GM19468 (cell line): Measurements from ENCODE around the gene STK32A.

ENCODE experiments used
- ATAC-seq: cut with Tn5 transposase; IDR thresholded peaks from one replicate; pipeline ENCODE4 v1.9.1; 2021; ENCODE audit warnings: mild to moderate bottlenecking, moderate library complexity, moderate number of reproducible peaks; ENCODE audit not compliant: unreplicated experiment; ENCODE audit errors: extremely low read depth

The STK32A gene

DNA sequence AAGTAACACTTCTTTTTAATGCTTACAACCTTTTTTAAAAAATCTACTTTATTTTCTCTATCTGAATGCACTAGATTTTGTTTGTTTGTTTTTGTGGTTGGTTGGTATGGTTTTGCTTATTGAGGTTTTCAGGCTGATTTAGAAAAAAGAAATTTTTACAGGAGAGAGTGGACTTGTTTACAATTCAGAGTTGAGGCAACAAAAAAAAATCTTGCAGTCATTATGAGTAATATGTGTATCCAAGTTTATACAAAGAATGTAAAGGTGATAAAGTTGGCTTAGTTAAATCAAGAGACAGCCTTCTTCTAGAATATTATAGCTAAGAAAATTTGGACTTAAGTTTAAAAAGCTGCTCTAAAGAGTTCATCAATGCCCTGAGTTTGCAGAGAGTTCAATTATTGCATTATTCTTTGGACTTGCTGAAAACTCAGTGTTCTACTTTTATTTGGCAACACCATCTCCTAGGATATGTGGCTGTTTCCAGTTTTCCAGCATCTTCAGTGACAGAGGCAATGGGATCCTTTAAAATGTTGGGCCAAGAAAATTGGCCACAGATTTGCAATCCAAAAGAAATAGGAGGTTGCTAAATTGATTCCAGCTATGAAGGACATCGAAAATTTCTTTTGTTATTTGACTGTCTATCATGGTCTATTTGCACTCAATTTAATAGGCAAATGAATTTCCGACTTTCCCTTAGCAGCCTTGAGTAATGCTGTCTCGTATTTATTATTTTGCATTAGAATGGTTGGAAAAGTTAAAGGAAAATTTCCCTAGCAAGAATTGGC is 10.7 kb downstream of the STK32A start:
- ATAC-seq: no peak

DNA sequence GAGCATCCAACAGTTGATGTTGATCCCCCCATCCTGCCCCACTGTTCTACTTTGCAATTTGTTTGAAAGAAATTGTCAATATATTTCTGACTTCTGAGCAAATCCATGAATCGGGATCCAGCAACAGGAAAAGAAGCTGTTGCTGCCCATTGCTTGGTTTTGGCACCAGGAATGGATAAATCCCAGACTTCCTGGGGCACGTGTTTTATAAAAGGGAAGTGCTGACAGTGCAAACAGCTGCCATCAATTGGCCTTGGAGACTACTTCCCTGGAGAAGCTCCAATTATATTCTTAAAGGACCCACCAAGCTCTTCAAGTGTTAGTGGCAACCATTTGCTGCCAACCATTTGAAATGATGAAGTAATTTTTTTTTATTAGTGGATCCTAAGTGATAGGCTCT is 13.7 kb downstream of the STK32A start:
- ATAC-seq: no peak

DNA sequence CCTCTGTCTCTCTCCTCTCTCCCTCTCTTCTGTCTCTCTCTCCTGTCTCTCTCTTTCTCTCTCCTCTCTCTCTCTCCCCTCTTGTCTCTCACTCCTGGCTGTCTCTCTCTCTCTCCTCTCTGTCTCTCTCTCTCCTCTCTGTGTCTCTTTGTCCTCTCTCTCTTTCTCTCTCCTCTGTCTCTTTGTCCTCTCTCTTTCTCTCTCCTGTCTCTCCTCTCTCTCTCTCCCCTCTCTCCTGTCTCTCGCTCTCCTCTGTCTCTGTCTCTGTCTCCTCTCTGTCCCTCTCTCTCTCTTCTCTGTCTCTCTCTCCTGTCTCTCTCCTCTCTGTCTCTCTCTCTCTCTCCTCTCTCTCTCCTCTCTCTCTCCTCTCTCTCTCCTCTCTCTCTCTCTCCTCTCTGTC is 25.0 kb downstream of the STK32A start:
- ATAC-seq: no peak

DNA sequence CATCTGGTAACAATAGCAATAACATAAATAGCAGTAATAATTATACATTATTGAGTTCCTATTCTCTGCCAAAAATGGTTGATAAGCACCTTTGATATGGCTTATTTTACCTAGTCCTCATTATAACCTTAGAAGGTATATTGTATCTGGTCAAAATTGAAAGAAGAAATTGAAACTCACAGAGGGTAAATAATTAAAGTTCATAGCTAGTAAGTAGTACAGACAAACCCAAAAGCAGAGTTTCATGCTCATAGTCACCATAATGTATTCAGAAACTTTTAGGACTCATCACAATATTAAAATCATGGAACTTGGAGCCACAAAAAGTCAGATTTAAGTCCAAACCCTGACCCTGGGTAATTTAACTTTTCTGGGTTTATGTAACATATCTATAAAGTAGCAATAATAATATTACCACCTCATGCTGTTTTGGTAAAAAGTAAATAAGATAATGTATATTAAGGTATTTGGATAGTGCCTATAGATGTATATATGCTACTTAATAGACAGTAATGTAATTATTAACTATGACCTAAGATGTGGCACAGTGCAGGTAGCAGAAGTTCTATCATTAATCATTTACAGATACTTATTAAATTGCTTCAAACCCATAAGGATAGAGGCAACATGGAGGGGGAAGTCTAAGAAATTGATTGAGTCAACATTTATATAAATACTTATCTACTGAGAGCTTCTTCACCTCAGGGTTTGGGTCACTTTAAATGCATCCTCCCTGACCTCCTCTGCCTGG is 32.4 kb downstream of the STK32A start:
- ATAC-seq: no peak

DNA sequence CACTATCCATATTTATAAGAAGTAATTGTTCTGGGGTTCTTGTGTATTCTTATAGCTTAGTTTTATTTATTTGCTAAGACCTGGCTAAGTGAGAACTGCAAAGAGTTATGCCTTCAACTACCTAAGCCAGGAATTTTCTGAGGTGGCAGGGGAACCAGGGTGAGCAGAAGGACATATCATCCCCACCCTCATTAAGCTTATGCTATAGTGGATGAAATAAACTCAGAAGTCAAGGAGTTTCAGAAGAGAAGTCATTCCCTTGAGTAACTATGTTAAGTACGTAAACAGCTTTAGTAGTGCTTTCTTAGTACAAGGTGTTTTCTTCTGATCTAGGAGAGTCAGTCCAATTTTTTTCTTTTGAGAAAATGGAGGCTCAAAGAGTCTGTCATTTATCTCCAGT is 41.7 kb downstream of the STK32A start:
- no peak for ATAC-seq

DNA sequence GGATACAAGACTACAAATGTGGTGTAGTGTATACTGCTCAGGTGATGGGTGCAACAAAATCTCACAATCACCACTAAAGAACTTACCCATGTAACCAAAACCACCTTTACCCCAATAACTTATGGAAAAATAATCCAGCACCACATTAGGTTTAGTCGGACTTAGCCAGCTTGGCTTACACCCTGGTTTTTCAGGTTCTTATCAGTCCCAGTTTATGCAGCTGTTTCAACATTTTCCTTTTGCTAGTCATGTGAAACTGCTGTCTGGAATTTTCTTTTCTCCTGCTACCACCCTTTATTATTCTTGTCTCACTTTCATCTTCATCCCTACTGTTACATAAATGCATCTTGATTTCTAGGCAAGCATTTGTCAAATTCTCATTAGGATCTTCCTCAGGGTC is 51.5 kb downstream of the STK32A start:
- ATAC-seq: no peak

DNA sequence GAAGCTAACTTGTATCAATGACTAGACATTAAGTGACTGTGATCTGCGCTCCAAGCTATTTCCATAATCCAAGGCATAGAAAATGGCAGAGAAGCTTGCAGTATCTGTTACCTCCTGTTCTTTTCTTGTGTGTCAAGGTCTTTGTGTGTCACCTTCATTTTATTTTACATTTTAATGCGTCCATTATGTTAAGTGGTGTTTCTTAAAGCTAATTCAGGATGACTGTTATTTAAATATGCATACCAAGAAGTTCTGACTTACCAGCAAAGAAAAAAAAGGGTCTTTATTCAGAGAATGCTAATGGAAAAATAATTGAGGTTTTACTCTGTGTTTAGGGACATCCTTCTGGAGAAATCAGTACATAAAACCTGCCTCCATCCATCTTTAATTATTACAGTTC is 52.3 kb downstream of the STK32A start:
- ATAC-seq: no peak

DNA sequence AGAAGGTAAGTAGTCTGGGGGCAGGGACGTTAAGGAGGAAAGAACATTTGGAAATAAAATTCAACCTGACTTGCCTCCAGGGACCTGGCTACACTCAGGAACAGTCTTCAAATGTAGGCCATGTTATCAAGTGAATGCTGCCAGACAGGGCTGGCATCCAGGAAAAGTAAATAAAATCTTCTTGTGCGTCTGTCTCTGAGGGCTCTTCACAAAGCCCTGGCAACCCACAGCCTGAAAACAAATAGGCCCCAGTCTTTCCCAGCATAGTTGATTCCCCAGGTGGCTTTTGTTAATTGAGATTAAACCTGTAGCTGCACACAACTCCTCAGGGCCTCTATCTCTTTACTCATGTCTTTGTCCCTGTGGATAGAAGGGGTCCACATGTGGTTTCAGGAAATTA is 55.4 kb downstream of the STK32A start:
- no peak for ATAC-seq

DNA sequence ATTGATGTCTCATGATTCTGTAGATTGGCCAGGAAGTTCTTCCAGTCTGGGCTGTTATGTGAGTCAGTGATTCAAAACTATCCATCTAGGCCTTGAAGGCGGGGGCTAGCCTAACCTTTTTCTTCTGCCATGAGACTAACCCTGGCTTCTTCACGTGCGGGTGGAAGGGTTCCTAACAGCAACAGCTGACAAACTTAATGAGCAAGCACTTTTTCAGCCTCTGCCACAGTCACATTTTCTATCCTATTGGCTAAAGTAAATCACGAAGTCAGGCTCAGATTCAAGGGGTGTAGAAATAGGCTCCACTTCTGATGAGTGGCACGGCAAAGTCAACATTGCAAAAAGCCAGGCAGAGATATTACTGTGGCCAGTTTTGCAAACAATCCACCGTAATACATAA is 68.4 kb downstream of the STK32A start:
- no peak for ATAC-seq

DNA sequence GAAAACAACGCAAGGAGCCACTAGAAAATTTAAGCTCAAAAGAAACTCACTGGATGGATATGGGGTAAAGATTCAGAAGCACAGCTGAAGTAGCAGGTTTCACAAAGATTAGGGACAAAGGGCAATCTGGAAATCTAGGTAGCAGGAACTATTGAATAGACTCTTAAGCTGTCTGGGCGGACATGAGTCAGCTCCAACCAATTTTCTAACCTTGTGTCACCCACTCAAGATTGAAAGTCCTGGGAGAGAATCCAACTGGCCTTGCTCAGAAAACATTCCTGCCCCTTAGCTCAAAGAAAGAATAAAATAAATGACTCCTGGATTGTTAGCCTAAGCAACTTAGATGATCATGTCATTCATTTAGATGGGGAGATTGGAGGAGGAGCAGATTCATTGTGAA is 69.2 kb downstream of the STK32A start:
- no peak for ATAC-seq

DNA sequence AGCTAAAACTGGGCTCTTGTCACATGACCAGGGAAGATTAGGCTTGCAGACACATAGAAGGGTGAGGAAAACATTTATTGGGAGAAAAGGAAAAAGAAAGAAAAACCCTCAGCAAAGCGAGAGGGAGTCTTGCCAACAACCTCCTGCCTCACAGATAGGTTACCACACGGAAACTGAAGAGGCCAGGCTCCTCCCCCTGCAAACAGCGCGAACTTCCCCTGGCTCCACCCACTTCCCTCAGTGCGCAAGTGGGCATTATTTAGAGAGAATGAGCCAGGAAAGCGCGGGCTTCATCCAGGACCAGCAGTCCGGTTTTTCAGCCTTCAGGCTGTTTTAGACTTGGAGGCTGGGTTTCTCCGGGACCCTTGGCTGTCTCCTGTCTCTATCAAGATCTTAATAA is 70.3 kb downstream of the STK32A start:
- no peak for ATAC-seq

DNA sequence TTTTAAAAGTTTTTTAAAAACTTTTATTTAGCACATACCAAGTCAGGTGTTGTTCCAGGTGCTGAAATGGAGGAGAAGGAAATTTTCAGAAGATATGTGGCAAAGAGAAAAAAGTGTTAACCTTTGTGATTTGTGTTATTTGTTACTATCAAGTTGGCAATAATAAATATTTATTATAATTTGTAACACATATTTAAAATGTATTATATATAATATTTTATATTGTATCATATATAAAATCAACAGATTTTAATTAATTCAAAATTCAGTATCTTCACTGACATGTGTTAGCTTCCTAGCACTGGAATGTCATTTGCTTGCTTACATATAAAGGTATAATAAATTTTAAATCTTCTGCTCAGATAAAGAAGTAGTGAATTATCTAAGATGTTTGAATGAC is 71.5 kb downstream of the STK32A start:
- no peak for ATAC-seq

DNA sequence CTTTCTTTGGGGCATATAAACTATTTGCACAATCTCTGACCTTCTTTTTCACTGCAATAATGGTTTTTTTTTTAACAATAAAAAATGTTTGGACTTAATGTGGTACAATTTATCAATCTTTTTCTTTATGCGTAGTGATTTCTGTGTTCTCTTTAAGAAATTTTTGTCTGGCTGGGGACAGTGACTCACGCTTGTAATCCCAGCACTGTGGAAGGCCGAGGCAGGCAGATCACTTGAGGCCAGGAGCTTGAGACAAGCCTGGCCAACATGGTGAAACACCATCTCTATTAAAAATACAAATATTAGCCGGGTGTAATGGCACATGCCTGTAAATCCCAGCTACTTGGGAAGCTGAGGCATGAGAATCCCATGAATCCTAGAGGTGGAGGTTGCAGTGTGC is 72.3 kb downstream of the STK32A start:
- ATAC-seq: no peak

DNA sequence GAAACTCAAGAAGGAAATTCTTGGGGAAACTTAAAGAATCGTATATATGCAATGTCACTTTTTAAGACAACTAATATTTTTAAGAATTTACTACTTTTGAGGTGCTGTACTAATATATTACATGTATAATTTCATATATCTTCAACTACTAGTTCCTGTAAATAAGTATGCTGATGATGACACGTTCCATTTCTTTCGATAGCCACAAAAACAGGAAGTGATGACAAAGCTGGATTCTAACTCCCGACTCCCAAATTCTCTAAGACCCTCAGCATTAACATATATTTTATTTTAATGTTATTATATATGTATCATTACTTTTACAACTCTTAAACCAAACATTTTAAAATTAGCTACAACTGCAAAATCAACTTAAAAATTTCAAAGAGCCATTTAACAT is 74.8 kb downstream of the STK32A start:
- ATAC-seq: no peak

DNA sequence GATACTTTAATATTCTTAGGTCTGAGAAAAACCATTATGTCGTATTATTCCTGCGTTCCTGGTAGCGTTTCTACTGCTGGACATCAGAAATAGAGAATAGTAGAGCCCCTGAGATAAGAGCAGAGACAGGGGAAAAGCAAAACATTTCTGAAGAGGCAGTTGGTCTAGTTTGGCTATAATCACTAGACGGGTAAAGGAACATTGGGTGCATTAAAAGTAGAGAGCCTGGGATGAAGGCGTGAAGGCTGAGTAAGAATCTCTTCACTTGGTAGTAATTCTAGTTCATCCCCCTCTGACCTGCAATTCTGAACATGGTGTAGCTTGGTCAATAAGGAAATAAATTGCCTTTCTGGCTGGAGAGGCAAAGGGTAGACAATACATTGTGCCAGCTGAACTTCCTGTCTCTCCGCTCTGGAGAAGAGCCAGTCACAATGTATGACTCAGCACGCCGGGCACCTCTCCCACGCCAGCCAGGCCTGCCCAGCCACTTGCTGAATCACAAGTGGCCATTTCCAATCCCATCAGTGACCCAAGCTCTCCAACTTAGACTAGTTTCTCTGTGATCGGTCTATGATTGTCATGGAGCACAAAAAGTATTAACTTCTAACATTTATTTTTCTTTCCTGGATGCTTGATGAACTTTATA is 75.4 kb downstream of the STK32A start:
- ATAC-seq: no peak

DNA sequence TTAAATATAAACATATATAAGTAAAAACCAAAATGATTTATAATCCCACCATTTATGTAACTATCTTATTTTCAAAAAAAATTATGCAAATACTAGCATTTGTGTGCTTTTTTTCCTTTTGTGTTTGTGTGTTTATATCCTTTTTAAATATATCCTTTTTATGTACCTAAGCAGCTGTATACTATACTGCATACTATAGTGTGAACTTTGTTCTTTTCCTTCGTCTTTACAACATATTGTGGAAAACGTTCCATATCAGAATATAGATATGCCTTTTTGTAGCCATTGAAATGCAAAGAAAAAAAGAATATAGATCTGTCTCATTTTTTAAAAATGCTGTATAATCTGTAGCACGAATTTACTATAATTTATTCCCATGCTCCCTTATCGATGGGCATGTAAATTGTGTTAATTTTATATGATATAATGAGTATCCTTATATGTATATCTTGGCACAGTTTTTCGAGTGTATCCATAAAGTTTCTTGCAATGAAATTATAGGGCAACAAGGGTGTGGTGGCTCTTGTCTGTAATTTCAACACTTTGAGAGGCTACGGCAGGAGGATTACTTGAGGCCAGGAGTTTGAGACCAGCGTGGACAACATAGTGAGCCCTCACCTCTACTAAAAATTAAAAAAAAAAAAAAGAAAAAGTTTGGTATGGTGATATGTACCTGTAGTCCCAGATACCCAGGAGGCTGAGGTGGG is 83.3 kb downstream of the STK32A start:
- no peak for ATAC-seq

DNA sequence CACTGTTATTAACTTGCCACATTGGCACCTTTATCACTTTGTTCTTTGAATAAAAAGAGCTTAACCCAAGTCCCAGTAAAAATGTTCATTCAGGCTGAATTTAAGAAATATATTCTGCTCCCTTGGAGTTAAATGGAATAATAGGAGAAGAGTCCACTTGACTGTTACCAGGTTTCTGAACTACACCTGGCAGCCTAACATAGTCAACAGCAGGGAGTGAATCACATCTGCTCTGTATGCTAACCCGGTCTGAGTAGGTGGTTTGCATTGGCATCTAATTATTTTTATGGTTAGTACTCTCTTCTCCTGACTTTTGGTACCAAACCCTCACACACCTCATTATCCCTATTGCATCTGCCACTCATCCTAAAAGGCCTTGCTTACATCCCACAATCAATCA is 86.7 kb downstream of the STK32A start:
- ATAC-seq: no peak

DNA sequence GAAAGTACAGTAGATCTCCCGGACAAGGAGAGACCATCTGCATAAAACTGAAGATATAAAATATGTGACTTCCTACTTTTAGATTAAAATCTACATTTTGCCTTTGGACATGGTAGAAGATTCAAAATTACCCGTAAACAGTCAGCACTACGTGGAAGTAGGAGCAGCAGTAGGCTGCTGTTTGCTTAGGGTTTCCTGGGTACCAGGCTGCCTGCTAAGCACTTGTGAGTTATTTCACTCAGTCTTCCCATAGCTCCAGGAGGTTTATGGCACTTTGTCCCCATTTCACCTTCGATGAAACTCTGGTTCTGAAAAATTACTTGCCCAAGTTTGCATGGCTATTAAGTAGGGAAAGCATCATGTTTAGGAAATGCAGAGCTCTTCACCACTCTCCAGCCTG is 92.6 kb downstream of the STK32A start:
- no peak for ATAC-seq

DNA sequence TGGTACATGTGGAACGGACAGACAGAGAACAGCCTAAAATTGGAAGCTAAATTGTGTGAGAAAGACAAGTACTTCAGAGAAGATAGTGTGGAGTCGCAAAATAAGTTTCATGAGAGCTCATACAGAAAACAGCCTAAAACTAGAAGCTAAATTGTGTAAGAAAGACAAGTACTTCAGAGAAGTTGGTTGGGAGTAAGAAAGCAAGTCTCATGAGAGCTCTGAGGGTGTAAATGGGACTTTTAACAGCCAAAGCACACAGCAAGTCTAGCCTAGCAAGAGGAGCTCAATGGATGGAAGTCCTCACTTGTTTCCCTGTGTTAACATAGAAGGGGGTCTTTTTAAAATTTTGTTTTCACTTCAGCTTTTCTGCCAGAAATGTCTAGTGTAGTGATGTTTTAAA is 93.1 kb downstream of the STK32A start:
- no peak for ATAC-seq

DNA sequence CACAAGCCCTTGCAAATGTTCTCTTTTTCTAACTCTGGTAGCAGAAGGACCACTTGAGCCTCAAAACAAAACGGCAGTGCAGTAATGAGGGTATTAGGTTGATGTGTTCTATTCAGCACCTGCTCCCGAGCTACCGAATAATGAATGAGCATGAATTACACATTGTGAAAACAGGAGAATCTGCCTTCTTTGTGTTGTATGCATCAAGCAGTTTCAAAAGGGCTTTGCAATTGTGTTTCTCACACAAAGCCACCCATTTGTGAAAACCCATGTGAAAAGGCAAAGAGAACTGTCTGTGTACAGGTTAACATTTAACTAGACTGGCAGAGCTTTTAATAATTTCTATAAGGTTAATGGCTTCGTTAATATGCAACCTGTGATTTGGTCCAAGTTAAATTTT is 97.8 kb downstream of the STK32A start:
- no peak for ATAC-seq

DNA sequence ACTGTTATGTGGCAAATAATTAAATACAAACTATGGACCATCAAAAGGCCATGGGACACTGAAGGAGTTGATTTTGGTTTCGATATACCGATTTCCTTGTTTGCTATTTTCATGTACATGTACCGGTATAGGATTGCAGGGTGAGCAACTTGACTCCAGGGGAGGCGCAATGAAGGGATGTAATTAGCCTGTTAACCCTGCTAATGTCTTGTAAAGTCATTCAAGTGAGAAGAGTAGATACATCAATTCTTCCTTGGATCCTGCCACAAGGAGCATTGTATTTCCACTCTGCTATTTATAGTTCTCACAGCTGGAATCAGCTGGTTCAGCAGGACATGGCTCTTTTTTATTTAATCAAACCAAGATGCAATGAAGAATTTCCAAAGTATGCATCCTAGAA is 102.0 kb downstream of the STK32A start:
- ATAC-seq: no peak
